ENCODE data around the gene JUNB.
A peak's percentile ranks its signal among the peaks of the same experiment; 100 is the strongest.
"Not testable (repeated sequence)": the region's sequence is repeated elsewhere in the genome, so short reads cannot be mapped to it uniquely, and the experiment has no call there.

Gene JUNB

DNA sequence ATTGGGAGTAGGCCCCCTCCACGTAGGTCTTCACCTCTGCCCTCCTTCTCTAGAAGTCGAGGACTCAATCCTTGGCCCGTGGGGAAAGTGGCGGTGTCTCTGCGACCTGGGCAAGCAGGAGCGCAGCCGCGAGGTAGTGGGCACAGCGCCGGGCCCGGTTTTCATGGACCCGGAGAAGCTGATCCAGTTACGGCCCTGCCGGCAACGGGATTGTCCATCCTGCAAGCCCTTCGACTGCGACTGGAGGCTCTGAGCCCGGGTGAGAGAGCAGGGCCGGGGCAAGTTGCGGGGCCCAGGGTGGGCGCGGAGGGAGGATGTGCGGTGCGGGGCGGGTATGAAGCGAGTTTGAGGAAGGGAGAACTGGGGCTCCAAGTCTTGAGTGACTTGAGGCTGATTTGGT, 12.8 kb downstream of the JUNB start:
- DNase-seq (ENCODE audit: low read depth, low spot score), result no peak

DNA sequence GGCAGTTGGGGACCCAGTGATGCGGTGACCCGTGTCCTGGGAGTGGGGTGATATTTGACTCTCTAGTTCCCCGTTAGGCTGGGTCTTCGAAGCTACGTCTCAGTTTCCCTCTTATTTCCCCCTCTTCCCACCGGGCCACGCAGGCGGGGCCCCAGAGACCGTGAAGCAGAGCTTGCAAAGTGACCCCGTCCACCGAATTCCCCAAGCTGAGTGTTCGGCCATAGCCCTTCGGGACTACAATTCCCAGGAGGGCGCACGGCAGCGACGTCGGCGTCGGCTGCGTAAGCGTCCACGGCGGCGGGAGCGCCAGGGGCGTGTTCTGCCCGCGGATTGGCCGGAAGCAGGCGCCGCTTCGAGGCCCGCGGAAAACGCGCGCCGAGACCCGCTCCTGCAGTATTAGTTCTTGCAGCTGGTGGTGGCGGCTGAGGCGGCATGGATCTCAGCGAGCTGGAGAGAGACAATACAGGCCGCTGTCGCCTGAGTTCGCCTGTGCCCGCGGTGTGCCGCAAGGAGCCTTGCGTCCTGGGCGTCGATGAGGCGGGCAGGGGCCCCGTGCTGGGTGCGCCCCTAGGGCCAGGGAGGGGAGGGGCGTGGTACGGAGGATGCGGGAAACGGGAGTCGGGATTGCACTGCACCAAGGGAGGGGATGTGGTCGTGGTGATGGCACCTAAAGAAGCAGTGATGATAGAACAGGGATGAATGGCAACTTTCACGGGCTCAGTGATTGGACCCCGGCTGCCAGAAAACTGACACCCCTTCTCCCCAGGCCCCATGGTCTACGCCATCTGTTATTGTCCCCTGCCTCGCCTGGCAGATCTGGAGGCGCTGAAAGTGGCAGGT, 15.2 kb downstream of the JUNB start, which contains the start of gene RNASEH2A:
Gene RNASEH2A, plus strand, starts transcription at position 343 of the 840 bp plus-strand sequence. Its CDS starts 90 bp downstream, at position 433.
- peak; percentile 92 for DNase-seq (ENCODE audit: low read depth, low spot score)

DNA sequence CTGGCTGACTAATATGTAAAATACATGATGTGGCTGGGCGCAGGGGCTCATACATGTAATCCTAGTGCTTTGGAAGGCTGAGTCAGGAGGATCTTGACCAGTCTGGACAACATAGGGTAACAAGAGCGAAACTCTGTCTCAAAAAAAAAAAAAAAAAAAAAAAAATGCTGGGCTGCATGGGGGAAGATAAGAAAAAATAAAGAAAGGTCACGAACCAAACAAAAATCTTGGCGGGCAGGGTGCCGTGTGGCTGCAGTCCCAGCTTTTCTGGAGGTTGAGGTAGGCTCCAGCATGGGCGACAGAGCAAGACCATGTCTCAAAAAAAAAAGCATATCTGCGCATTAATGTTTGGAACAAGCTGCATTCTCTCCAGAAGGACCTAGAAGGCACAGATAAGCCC, 23.8 kb downstream of the JUNB start:
- no peak for DNase-seq (ENCODE audit: low read depth, low spot score)

DNA sequence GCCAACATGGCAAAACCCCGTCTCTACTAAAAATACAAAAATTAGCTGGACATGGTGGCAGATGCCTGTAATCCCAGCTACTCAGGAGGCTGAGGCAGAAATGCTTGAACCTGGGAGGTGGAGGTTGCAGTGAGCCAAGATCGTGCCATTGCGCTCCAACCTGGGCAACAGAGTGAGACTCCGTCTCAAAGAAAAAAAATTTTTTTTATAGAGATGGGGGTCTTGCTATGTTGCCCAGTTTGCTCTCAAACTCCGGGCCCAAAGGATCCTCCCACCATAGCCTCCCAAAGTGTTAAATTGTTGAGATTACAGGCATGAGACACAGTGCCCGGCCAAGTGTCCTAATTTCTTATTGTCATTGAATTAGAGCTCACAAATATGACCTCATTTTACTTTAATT, 25.9 kb downstream of the JUNB start:
- DNase-seq (ENCODE audit: low read depth, low spot score), result not testable (repeated sequence)

DNA sequence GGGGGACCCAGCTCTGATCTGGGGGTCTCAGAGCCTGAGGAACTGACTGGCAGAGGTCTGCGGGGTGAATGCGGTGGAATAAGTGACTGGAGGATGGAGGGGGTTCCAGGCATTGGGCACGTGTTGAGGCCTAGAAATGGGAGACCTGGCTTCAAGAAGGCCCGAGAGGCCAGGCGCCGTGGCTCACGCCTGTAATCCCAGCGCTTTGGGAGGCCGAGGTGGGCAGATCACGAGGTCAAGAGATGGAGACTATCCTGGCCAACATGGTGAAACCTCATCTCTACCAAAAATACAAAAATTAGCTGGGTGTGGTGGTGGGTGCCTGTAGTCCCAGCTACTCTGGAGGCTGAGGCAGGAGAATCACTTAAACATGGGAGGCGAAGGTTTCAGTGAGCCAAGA, 26.5 kb downstream of the JUNB start:
- DNase-seq (ENCODE audit: low read depth, low spot score), result not testable (repeated sequence)

DNA sequence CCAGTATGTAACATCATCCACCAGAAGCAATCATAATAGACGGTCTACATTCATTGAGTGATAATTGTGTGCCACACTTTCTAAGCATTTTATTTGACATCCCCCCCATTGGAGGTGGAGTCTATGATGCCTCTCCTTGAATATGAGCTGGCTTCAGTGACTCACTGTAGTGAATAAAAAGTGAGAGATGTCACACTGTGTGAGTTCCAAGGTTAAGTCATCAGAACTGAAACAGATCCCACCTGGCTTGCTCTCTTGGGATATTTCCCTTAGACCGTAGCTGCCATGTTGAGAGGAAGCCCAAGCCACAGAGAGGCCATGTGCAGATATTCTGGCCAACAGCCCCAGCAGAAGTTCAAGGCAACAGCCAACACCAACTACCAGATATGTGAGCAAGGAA, 30.5 kb downstream of the JUNB start:
- no peak for DNase-seq (ENCODE audit: low read depth, low spot score)

DNA sequence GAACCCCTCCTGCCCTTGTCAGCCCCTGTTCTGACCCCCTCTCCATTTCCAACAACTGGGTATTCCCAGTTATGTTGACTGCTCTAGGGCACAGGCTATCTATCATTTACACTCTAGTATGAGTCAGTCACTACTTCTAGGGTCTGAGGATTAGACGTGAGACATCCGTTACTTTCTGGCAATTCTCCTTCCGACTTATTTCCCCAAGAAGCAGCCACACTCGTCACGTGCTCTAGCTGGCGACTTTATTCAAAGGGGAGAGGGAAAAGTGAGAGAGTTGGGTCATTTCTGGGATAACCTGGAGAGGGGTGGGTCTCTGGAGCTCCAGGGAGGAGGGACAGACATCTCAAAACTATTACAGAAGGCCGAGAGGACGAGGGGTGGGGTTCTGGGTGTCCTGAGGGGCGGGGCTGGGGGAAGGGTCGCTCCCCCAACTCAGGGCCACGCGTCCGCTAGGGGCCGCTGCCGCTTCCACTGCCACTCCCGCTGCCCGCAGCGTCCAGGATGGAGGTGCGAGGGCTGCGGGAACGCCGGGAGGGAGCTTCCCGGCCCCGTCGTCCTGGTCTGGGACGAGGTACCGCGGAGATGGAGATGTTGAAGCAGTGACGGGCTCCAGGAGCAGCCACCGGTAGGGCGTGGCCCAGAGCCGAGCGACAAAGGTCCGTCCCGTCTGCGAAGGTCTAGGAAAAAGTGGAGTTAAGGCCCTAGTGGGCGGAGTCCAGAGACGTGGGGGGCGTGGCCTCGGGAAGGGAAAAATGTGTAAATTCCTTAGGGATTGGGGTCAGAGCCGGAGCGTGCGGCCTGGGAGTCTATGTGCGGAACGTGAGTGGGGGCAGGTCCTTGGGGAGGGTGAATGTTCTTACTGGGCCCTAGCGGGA, 34.2 kb downstream of the JUNB start:
- DNase-seq (ENCODE audit: low read depth, low spot score), result peak; percentile 90

DNA sequence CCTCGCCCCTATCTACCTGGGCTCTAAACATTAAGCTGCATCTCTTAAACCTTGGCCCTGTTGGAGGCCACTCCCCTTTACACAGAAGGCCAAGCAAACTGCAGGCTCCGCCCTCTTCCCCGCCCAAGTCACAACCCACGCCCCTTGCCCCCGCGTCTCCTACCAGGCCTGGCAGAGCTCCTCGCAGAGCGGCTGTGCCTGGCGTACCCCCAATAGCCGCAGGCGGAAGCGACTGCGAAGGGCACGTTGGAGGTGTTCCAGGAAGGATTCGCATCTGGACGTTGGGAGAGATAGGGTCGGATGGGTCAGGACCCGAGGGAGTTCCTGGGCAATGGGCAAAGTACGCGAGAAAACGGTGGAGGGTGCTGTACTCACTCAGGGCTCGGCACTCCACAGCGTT, 37.2 kb downstream of the JUNB start:
- peak; percentile 56 for DNase-seq (ENCODE audit: low read depth, low spot score)

DNA sequence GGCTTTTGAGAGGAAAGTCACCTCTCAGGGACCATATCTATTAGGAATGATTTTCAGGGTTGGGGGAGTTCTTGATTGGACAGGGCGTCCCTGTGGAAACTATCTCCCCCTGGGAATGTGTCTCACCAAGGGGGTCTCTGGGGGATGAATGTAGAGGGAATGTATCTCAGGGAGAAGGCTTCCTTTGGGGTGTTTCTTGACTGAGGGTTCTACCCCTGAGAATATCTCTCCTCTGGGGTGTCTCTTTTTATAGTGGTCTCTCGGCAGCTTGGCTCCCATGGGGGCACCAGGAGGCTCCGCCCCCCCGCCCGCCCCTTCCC, 42.1 kb downstream of the JUNB start:
- no peak for DNase-seq (ENCODE audit: low read depth, low spot score)

DNA sequence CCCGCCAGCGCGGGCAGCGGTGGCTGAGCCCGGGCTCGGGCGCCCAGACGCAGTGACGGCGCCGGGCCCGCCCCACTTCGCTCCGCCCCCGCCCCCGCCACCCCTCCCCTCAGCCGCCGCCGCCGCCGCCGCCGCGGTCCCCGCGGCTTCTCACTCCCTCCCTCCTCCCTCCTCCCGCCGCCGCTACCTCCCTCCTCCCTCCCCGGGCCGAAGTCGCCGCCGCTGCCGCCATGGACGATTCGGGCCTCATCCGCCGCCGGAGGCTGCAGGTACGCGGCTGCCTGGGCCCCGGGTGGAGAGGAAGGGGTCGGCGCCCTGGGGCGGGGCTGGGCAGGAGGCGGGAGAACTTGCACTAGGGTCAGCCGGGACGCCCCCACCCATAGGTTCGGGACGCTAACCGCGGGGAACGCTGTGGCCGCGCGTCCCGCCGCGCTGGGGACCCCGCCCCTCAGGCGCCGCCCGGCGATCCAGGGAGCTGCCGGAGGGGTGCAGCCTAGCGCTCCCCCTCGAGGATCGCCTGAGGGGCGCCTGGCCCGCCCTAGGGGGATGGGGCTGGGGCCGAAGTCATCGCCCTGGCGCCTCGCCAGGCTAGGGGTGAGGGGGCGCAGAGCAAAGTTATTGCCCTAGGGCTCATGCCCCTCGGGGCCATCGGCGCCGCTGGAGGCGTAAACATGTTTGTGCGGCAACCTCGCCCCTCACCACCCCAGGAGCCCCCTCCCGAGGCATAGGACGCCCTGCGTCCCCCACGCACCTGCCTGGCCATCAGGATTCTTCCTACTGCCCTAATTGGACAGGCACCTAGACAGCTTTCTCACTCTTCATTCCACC, 42.7 kb downstream of the JUNB start:
- DNase-seq (ENCODE audit: low read depth, low spot score), result peak; percentile 5

DNA sequence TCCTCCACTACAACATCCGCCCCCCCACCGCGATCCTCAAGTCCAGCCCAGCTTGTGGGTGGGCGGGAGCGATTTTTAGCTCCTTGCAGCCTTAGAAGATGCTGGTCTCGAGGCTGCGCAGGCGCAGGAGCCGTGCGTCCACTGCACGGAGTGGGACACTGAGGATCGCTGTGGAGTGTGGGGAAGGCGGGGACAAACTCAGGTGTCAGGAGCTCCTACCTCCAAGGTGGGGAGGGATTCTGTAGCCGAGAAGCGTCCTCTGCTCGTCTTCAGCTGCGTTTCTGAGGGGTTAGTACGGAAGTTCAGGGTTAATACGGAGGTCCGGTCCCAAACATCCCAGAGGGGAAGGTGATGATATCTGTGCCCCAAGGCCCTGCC, 43.3 kb downstream of the JUNB start, which contains the start of gene RTBDN:
Gene RTBDN, minus strand, starts transcription at position 14 of the 378 bp plus-strand sequence. CDS start 4,600 bp downstream, outside the sequence.
- peak; percentile 41 for DNase-seq (ENCODE audit: low read depth, low spot score)

DNA sequence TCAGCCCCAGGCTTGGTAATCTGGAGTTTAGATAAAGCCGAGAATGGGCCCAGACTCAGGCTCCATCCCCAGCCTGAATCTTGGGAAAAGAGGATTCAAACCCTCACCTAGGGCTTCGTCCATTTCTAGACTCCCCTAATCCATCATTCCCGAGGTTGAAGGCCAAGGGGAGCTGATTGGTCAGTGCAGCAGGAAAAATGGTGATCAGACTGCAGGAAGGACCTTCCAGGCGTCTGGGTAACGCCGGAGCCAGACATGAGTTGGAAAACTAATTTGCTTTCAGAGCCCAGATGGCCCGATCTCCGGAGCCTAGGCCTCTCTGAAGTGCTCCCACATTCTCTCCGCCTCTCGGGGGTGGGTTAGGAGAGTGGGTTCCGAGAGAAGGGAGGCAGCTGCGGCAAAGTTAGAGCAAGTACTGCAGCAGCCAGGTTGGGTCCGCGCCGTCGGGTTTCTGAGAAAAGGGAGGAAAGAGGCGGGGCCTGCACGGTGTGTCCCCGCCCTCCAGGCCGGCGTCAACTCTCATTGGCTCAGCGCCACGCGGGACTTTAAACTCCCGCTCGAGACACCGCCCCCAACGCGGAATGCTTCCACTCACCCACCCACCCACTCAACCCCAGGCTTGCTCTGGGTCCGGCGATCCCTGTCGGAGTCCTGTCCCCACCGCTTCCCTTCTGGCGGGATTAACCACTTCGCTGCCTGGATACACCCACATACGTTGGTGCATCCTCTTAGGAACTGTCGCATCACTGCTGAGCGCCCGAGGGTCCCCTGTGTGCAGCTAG, 43.9 kb downstream of the JUNB start:
- no peak for DNase-seq (ENCODE audit: low read depth, low spot score)

DNA sequence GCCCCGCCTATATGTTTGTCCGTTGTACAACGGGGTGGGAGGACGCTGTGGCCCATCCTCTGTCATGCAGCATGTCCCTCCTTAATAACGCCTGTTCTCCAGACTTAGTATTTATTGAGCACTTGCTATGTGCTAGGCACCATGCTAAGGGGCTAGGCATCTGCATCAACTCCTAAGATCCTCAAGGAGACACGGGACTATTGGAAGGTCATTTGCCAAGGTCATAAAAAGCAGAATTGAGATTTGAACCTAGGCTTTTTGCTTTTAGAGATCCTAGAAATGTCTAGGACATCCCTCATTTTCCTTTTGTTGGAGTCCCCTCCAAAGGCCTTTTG, 45.2 kb downstream of the JUNB start:
- no peak for DNase-seq (ENCODE audit: low read depth, low spot score)

DNA sequence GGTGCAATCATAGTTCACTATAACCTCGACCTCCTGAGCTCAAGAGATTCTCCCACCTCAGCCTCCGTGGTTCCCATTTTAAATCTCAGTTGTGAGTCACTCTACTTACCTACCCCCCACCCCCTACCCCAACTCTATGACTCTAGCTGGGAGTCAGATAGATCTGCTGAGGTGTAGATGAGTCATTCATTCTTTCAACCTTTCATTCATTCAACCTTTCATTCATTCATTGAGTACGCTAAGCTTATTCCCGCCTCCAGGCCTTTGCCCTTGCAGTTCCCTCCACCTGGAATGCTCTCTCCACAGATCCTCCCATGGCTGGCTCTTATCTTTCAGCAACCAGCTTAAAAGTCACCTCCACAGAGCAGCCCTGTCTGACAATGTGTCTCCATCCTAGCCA, 45.9 kb downstream of the JUNB start:
- no peak for DNase-seq (ENCODE audit: low read depth, low spot score)

DNA sequence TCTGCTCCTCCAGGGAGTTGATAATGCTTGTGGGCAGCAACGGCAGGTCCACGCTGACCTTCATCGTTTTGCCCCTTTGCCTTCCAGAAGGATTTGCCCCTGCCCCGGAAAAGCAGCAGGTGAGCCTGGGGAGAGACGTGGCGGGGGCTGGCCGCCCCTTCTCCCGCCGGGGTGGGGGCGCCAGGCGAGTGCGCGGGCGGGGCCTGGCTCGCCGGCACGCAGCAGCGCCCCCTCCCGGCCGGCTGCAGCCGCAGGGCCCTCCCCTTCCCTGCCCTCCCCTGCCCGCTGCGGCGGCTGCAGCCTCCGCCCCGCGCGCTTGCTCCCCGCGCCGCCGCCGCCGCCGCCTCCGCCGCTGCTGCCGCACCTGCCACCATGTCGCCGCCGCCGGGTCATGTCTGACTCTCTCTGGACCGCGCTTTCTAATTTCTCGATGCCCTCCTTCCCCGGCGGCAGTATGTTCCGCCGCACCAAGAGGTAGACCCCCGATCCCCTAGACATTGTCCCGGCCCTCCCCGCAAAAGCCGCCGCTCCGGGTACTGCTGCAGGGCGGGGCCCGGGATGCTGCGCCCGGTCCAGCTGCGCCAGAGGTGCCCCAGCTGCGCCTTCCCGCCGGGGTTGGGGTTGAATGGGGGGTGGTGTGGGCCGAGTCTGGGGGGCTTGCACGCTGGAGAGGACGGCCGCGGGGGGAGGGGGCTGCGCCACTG, 47.0 kb downstream of the JUNB start, which contains the start of gene MAST1:
Gene MAST1, plus strand, starts transcription at position 334 of the 704 bp plus-strand sequence. Its CDS starts 58 bp downstream, at position 392.
- peak; percentile 49 for DNase-seq (ENCODE audit: low read depth, low spot score)

DNA sequence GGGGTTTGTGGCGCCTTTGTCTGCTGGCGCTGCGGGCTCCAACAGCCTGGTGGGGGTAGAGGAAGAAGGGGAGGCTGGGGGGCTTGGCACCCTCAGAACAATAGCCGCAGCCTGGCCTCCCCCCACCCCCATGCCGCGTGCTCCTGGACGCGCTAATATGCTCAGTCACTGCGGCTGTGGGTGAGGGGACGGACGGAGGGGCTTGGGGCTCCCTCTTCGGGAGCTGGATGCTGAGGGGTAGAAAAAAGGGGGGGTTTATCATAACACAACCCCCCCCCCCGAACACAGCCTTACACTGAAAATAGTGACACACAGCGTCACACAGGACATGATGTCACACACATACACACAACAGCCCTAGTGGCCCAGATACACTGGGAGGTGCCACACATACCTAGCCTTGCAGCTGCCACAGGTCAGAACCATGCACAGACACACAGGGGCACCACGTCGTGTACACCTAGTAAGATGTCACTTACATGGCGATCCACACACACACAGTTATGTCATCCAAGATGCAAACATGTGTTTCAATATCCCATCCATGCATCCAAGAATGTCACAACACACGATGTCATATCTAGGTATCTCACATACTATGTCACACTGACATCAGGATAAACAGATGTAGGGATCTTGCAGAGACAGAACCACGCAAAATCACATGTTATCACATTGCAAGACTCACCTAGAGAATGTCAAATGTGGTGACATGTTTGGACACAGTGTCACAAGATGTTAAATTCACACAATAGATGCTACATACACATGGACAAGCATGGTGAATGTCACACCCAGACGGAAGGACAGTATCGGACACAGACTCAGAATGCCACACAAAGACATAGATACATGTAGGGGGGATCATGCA, 47.8 kb downstream of the JUNB start:
- DNase-seq (ENCODE audit: low read depth, low spot score), result no peak

DNA sequence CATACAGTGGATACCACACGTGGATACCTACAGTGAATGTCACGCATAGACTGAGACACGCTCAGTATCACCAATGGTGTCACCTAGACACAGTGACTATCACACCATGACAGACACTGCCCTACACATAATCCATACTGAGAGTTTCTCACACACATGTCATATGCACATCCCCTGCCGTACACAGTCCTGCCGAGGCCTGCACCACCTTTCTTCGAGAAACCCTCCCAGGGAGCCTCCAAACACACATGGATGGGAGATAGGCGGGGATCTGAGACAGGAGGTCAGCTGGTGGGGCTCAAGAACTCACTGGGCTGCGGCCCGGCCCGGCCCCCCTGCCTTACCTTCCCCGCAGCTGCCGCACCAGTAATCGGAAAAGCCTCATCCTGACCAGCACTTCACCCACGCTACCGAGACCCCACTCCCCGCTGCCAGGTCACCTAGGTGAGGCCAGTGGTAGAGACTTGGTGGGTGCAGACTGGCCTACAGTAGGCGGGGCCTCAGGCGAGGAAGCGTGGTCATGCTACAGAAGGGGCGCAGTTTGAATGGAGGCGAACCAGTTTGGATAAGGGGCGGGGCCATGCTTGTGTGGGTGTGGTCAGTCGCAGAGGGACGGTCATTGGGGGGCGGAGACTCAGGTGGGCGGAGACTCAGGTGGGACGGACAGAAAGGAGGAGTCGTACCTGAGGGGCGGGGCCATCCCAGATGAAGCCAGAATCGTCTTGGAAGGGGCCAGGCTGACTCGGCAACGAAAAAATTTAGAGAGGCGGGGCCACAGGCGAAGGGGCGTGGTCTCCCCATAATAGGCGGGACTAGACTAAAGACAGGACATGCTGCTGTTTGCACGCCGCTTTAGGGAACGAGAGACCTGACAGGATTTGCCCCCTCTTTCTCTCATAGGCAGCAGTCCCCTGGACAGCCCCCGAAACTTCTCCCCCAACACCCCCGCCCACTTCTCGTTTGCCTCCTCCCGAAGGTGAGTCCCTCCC, 49.1 kb downstream of the JUNB start:
- peak; percentile 98 for DNase-seq (ENCODE audit: low read depth, low spot score)

DNA sequence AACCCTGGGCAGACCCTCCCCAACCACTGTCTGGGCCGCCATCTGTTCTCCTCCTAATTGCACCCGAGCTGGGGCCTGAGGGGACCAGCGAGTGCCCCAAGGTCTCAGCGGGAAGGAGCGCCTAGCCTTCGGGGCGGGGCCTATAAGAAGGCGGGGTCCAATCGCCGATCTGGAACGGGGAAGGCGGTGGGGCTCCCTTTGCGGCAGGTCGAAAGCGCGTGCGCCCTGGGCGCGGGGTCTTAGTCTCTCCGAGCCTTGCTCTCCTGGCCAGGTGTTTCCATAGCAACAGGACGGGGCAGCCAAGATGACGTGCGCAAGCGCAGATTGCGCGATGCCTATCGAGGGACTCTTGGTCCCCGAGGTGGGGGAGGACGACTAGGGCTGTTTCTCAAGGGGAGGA, 49.8 kb downstream of the JUNB start:
- DNase-seq (ENCODE audit: low read depth, low spot score), result peak; percentile 96

Measured in ELF-1 (cell line).